A549 (cell line): Measurements from ENCODE around the gene ATP6V0A1. TPM values are rescaled to one million over a fixed set of nuclear protein-coding genes. Genes with fewer than 3 reads are reported as not detected.
A peak's percentile ranks its signal among the peaks of the same experiment; 100 is the strongest.

Experiments
- ATAC-seq, 2 experiments: fragments of 200-7000 bp in 1 of 2; fragments of >200 bp in 1 of 2; cut with Nextera tagmentation in 1 of 2; cut with Tn5 transposase in 1 of 2; 3 replicates each; pipeline versions ENCODE4 v1.8.0 to v1.9.1; 2018 to 2020; ENCODE audit warnings: mild to moderate bottlenecking in 1 of 2, moderate library complexity in 1 of 2
- CTCF ChIA-PET: fragments of 300-600 bp; sonication (Branson Sonifier 250); formaldehyde crosslinking; extraction: SDS; loops from one replicate; lab custom pipeline; 2021; ENCODE audit warnings: antibody characterized with exemption, inconsistent platforms; lab: Yijun Ruan, JAX
- POLR2A ChIA-PET: fragments of 350-600 bp; formaldehyde crosslinking; extraction: SDS; loops from one replicate; lab custom pipeline; 2021; ENCODE audit warnings: antibody characterized with exemption, inconsistent platforms; lab: Yijun Ruan, JAX
- DNase-seq, 2 experiments: peaks; one replicate each; pipeline versions ENCODE4 v3.0.0 to v3.0.0-alpha.2; 2011 to 2016; ENCODE audit warnings: low read depth in 1 of 2, low spot score in 1 of 2
- FAIRE-seq: peaks from 2 replicates; lab custom pipeline; 2011; peaks lifted over from hg19 to GRCh38; lab: Jason Lieb, UNC
- H3K27ac ChIP-seq, 2 experiments: fragments of >200 bp; sonication (Bioruptor Twin); formaldehyde crosslinking; 3 replicates each; pipeline ENCODE4 v1.5.1; 2016 to 2017
- H3K4me1 ChIP-seq: fragments of >200 bp; sonication (Bioruptor Twin); formaldehyde crosslinking; 3 replicates; pipeline ENCODE4 v1.6.1; 2016
- H3K4me2 ChIP-seq: fragments of >200 bp; sonication (Bioruptor Twin); formaldehyde crosslinking; 3 replicates; pipeline ENCODE4 v1.6.1; 2016
- H3K4me3 ChIP-seq: fragments of >200 bp; sonication (Bioruptor Twin); formaldehyde crosslinking; 3 replicates; pipeline ENCODE4 v1.5.1; 2016
- H3K9me3 ChIP-seq: fragments of >200 bp; sonication (Bioruptor Twin); formaldehyde crosslinking; 3 replicates; pipeline ENCODE4 v1.6.1; 2016
- BHLHE40 ChIP-seq: IDR thresholded peaks from 2 replicates; pipeline ENCODE4 v1.6.1; 2012; ENCODE audit warnings: low read depth, low read length, inconsistent platforms
- CBX8 ChIP-seq: fragments of 200-600 bp; sonication (generic); IDR thresholded peaks from 2 replicates; pipeline ENCODE4 v1.6.1; 2016
- CEBPB ChIP-seq, 2 experiments: fragments of >200 bp in 1 of 2; sonication (Bioruptor Twin) in 1 of 2; formaldehyde crosslinking in 1 of 2; IDR thresholded peaks; 2 replicates each; pipeline ENCODE4 v1.6.1; 2012 to 2016
- CHD4 ChIP-seq: fragments of 200-600 bp; sonication (generic); IDR thresholded peaks from 2 replicates; pipeline ENCODE4 v1.6.1; 2016; ENCODE audit warnings: antibody characterized with exemption, mild to moderate bottlenecking, borderline replicate concordance
- E2F6 ChIP-seq: IDR thresholded peaks from 2 replicates; pipeline ENCODE4 v1.6.1; 2012; ENCODE audit warnings: low read depth, borderline replicate concordance
- FOXS1 ChIP-seq: fragments of 250-450 bp; sonication (Bioruptor Pico); IDR thresholded peaks from 2 replicates; pipeline ENCODE4 v1.5.0; 2020; ENCODE audit warnings: mild to moderate bottlenecking, moderate library complexity
- GATA3 ChIP-seq: IDR thresholded peaks from 2 replicates; pipeline ENCODE4 v1.6.1; 2012; ENCODE audit warnings: borderline replicate concordance
- HOXA7 ChIP-seq: fragments of 250-450 bp; sonication (Bioruptor Pico); IDR thresholded peaks from 2 replicates; pipeline ENCODE4 v1.5.0; 2020; ENCODE audit warnings: mild to moderate bottlenecking, moderate library complexity
- JUNB ChIP-seq: fragments of >200 bp; sonication (Bioruptor Twin); formaldehyde crosslinking; IDR thresholded peaks from 2 replicates; pipeline ENCODE4 v1.6.1; 2016
- KDM1A ChIP-seq: fragments of 200-600 bp; sonication (generic); IDR thresholded peaks from 2 replicates; pipeline ENCODE4 v1.6.1; 2016; ENCODE audit warnings: low read depth, mild to moderate bottlenecking
- MAFK ChIP-seq: fragments of 450-650 bp; IDR thresholded peaks from 2 replicates; pipeline ENCODE4 v1.6.1; 2014; ENCODE audit not compliant: partially characterized antibody
- NPAS2 ChIP-seq: fragments of 250-450 bp; sonication (Bioruptor Pico); IDR thresholded peaks from 2 replicates; pipeline ENCODE4 v1.8.0; 2022; ENCODE audit warnings: mild to moderate bottlenecking, moderate library complexity, borderline replicate concordance
- PBX3 ChIP-seq: IDR thresholded peaks from 2 replicates; pipeline ENCODE4 v1.6.1; 2012
- PHF8 ChIP-seq: fragments of 200-600 bp; sonication (generic); IDR thresholded peaks from 2 replicates; pipeline ENCODE4 v1.6.1; 2016; ENCODE audit warnings: low read depth, mild to moderate bottlenecking, antibody characterized with exemption, moderate library complexity, borderline replicate concordance
- POLR2AphosphoS2 ChIP-seq: conservative IDR thresholded peaks from 2 replicates; pipeline ENCODE4 v1.6.1; 2012; ENCODE audit warnings: low read length, improper control_type of control experiment, inconsistent platforms
- RAD21 ChIP-seq, 2 experiments: fragments of >200 bp in 1 of 2; sonication (Bioruptor Twin) in 1 of 2; formaldehyde crosslinking in 1 of 2; IDR thresholded peaks in 1 of 2; conservative IDR thresholded peaks in 1 of 2; 2 replicates in 1 of 2; 3 replicates in 1 of 2; pipeline ENCODE4 v1.6.1; 2012 to 2018; ENCODE audit warnings: inconsistent platforms in 1 of 2
- RARB ChIP-seq: fragments of 250-450 bp; sonication (Bioruptor Pico); IDR thresholded peaks from 2 replicates; pipeline ENCODE4 v1.8.0; 2021; ENCODE audit warnings: mild to moderate bottlenecking, moderate library complexity
- ZFP36 ChIP-seq: fragments of 450-650 bp; IDR thresholded peaks from 2 replicates; pipeline ENCODE4 v1.6.1; 2014; ENCODE audit warnings: borderline replicate concordance; ENCODE audit not compliant: partially characterized antibody
- ZNF302 ChIP-seq: fragments of 250-450 bp; sonication (Bioruptor Pico); IDR thresholded peaks from 2 replicates; pipeline ENCODE4 v1.9.0; 2021; ENCODE audit warnings: inconsistent platforms, mild to moderate bottlenecking, moderate library complexity
- ZSCAN20 ChIP-seq: fragments of 250-450 bp; sonication (Bioruptor Pico); IDR thresholded peaks from 2 replicates; pipeline ENCODE4 v1.8.0; 2022; ENCODE audit warnings: mild to moderate bottlenecking, moderate library complexity
- WGBS: methylation state at CpG from one replicate; pipeline ENCODE4 v1.1.6; 2017; ENCODE audit errors: missing lambda C conversion rate; 5-methylcytosine and 5-hydroxymethylcytosine counted together
- polyA plus RNA-seq, 4 experiments: library from polyadenylated mRNA; depleted of rRNA in 3 of 4; stranded (reverse); fragments of >200 nt; fragmentation: RNase III in 1 of 4; extraction: RNeasy Plus Mini Kit Qiagen cat#74134 plus additional on column Dnase treatment in 1 of 4; gene quantifications; 2 replicates in 3 of 4; 3 replicates in 1 of 4; pipeline ENCODE4 v1.2.3, GENCODE V29; 2011 to 2017

ATP6V0A1 gene
- polyA plus RNA-seq, 2 of the 4 experiments (the other 2 are of a cell fraction) = 27.3 to 33.7 TPM

- 93% methylated on average over 1 of the region's 1 CpG for WGBS
- no peak for ATAC-seq
- CTCF ChIA-PET = interaction anchor here (0.6 to 2.2 kb wide), 3 partner anchors 12 to 478 kb away, joined by 3 to 10 read pairs (median 3); no protein-coding TSS in a partner anchor
Measured at GRCh38 chr17:42502926-42503325, 44.2 kb downstream of the ATP6V0A1 start.

GRCh38 chr17:42507671-42508070 is 49.0 kb downstream of the ATP6V0A1 start:
- TF ChIP-seq BHLHE40 = no peak
- no peak for TF ChIP-seq GATA3
- TF ChIP-seq ZNF302 (CRISPR knock-in tag) = no peak
- TF ChIP-seq NPAS2 (CRISPR knock-in tag) = no peak
- TF ChIP-seq PBX3 = no peak
- TF ChIP-seq, all 56 proteins: peak for 0
- 97% methylated on average over 4 of the region's 4 CpGs for WGBS
- Histone ChIP-seq H3K4me1 (no peaks in the 10 kb centered on the region), H3K9me3 (no peaks in the 10 kb centered on the region), H3K27ac (no peak overlapping the region), H3K4me3 (no peak overlapping the region), H3K4me2 (no peak overlapping the region)
- ATAC-seq = no peak
- DNase-seq = no peak
- ChIA-PET POLR2A (interaction anchor here (1.0 to 1.1 kb wide), 2 partner anchors 85 to 190 kb away, joined by 3 read pairs; partner anchors contain the start of gene CAVIN1), CTCF (interaction anchor here (1.2 to 17.8 kb wide), 8 partner anchors 11 to 286 kb away, joined by 3 to 364 read pairs (median 14); partner anchors contain the start of gene CAVIN1)
- no peak for FAIRE-seq

More at GRCh38 chr17:42502926-42503325, 44.2 kb downstream of the ATP6V0A1 start:
- DNase-seq (no peak), FAIRE-seq (peak; percentile 46)
- Histone ChIP-seq H3K4me1 (no peaks in the 10 kb centered on the region), H3K4me3 (no peak overlapping the region), H3K9me3 (no peaks in the 10 kb centered on the region), H3K27ac (no peak overlapping the region), H3K4me2 (no peak overlapping the region)
- TF ChIP-seq CBX8 = no peak
- TF ChIP-seq ZNF302 (CRISPR knock-in tag) = no peak
- TF ChIP-seq POLR2AphosphoS2 = no peak
- no peak for TF ChIP-seq ZSCAN20 (CRISPR knock-in tag)
- no peak for TF ChIP-seq HOXA7 (CRISPR knock-in tag)
- no peak for TF ChIP-seq RARB (CRISPR knock-in tag)
- no peak for TF ChIP-seq MAFK
- POLR2A ChIA-PET = no interaction called here

DNA sequence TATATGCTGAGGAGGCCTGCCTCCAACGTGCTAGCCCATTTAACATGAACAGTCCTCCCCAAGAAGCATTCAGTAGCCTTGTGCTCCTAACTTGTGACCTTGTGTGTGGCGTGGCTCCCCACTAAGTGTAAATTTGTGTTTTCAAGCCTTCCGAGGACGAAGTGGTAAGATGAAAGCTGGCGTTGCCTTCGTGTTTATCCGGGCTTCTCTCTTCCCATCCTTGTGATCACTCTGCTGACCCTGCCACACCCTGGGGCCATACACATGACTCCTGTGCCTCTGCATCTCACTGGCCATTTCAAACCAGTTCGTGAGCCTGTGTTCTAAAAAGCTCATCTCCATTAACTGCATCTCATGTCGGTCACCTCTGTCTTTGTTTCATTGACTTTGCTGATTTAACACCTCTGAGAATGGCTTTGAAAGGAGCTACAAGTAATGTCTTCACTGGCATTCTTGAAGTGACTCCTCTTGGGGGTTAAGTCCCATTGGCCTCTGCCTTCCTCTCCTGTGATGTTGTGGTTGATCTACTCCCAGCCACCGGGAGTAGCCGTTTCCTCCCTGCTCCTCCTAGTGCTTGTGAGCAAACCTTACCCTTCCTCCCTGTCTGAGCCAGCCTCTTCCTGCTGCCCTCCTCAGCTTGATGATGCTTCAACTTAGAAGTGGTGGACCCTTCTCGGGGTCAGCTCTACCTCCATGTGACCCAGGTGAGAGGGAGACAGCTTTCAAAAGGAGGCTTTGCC is 49.9 kb downstream of the ATP6V0A1 start:
- H3K4me2 ChIP-seq = no peak overlapping the region
- H3K27ac ChIP-seq = no peak overlapping the region
- no peak overlapping the region for H3K4me3 ChIP-seq
- no peak for ATAC-seq
- ChIA-PET POLR2A (interaction anchor here (1.1 kb wide), 1 partner anchor 86 kb away, joined by 3 read pairs; the partner anchor contains the start of gene CAVIN1), CTCF (interaction anchor here (0.8 to 17.8 kb wide), 6 partner anchors 10 to 190 kb away, joined by 3 to 364 read pairs (median 41); partner anchors contain the start of gene CAVIN1)
- no peak for FAIRE-seq
- no peak for TF ChIP-seq RAD21 (conservative IDR thresholded peaks at IDR 0.05 in 1 of 2, IDR thresholded peaks at IDR 0.05 in 1 of 2)
- TF ChIP-seq CHD4 = no peak
- no peak for TF ChIP-seq ZFP36
- no peak for TF ChIP-seq PHF8
- no peak for TF ChIP-seq KDM1A
- no peak for TF ChIP-seq FOXS1 (CRISPR knock-in tag)
- no peak for TF ChIP-seq GATA3
- no peak for TF ChIP-seq JUNB
- TF ChIP-seq CEBPB (IDR thresholded peaks at IDR 0.05) = no peak
- no peak for TF ChIP-seq E2F6
- H3K4me1 ChIP-seq = no peaks in the 10 kb centered on the region
- whole genome bisulfite sequencing = 87% methylated on average over 12 of the region's 12 CpGs
- no peaks in the 10 kb centered on the region for H3K9me3 ChIP-seq
- no peak for DNase-seq
